H4 (cell line): ENCODE data around the gene ENTPD1. TPM values are rescaled to one million over a fixed set of nuclear protein-coding genes. Genes with fewer than 3 reads are reported as not detected.
"Not testable (repeated sequence)": the region's sequence is repeated elsewhere in the genome, so short reads cannot be mapped to it uniquely, and the experiment has no call there.

Source experiments
- DNase-seq: peaks from one replicate; pipeline ENCODE4 v3.0.0-alpha.2; 2015; ENCODE audit warnings: low spot score
- total RNA-seq: library from RNA; depleted of rRNA; stranded (reverse); fragments of >200 nt; shearing (Covaris generic); gene quantifications from 2 replicates; pipeline ENCODE4 v1.2.3, GENCODE V29; 2014

Gene ENTPD1
- total RNA-seq, 1 experiment from 2014 or later, result 0.12 TPM

GRCh38 chr10:95794195-95794594 is 38.2 kb downstream of the ENTPD1 start:
- no peak for DNase-seq

DNA sequence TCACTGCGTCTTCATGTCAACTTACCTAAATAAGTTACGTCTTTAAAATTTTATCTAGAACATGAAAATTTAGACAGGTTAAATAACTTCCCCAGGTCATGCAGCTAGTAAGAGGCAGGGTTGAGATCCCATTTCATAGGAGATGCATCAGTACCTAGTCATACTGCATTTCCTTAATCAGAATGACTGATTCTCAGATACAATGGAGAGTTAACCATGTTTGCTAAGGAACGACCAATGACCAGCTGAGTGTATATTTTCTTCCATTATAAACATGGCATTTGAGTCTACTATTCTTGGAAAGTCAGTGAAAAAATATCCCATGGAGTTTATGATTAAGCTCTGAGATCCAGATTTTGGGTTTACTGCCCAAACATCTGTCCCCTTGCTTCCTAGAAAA is 39.6 kb downstream of the ENTPD1 start:
- no peak for DNase-seq

DNA sequence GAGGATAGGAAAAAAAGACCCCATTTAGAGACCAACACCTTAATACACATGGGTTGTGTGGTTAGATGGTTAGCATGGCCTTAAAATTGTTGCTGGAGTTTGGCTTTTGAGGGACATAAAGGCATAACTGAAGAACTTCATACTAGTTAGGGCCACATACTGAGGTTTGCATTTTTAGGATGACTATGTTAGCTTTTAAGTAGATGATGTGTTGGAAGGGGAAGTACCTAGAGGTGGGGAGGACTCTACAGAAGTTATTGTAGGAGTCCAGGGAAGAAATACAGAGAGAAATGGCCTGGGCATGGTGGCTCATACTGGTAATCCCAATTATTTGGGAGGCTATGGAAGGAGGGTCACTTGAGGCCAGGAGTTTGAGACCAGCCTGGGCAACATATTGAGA is 40.5 kb downstream of the ENTPD1 start:
- no peak for DNase-seq

- no peak for DNase-seq
Measured at GRCh38 chr10:95798096-95798855, 42.3 kb downstream of the ENTPD1 start.

DNA sequence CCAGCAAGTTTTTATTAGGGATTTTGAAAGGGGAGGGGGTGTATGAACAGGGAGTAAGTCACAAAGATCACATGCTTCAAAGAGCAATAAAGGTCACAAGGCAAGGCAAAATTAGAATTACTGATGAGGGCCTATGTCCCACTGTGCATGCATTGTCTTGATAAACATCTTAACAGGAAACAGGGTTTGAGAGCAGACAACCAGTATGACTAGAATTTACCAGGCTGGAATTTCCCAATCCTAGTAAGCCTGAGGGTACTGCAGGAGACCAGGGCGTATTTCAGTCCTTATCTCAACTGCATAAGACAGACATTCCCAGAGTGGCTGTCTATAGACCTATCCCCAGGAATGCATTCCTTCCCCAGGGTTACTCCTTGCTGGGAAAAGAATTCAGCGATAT is 44.3 kb downstream of the ENTPD1 start:
- DNase-seq, result not testable (repeated sequence)

GRCh38 chr10:95806687-95807380 is 50.9 kb downstream of the ENTPD1 start:
- not testable (repeated sequence) for DNase-seq

GRCh38 chr10:95808705-95809308 is 52.8 kb downstream of the ENTPD1 start:
- not testable (repeated sequence) for DNase-seq

GRCh38 chr10:95809370-95810197 is 53.6 kb downstream of the ENTPD1 start:
- no peak for DNase-seq

- no peak for DNase-seq
Measured at GRCh38 chr10:95810198-95810976, 54.4 kb downstream of the ENTPD1 start.

DNA sequence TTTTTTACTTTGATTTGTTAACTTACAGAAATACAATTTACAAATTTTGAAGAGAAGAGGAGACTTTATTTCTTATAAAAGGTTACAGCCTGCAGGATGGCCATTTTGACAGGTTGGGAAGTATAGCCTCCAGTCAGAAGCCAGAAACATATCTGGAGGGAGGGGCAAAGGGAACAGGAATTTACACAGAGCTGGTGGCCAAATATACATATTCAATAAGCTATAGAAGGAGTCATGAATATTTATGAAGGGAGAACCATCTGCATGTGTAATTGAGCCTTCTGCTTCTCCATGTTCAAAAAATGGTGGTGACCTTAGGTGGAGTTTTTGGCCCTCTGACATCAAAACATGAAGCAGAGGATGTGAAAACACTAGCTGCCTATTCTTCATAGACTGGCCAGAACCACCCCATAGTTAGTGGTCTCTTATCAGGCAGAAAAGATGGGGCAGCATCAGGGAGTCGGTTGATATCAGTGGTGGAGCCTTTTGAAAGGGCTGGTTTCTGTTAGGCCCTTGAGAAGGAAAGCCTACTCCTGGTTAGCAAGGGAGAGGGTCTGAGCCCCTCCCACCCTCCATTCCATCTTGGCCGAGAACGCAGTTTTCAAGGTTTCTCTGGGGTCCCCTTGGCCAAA is 57.2 kb downstream of the ENTPD1 start:
- no peak for DNase-seq

- DNase-seq, result peak; percentile 90
Measured at GRCh38 chr10:95814011-95814727, 58.2 kb downstream of the ENTPD1 start.

DNA sequence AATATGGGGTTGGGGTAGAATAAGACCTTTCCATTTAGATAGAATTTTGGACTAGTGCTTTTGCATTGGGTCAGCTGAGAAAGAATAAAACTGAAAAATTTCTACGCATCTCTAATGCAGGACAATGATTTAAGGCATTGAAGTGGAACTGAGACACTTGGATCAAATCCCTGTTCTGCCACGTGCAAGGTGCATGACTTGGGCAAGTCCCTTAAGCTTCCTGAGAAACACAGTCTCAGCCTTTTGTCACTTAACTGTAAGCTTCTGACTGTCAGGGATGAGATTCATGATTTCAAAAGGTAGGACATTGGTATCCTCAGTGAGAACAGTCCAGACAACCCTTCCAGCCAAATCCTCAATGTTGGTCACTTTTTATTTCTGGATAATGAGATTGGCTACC is 59.2 kb downstream of the ENTPD1 start:
- no peak for DNase-seq

GRCh38 chr10:95815701-95816240 is 59.8 kb downstream of the ENTPD1 start:
- no peak for DNase-seq

DNA sequence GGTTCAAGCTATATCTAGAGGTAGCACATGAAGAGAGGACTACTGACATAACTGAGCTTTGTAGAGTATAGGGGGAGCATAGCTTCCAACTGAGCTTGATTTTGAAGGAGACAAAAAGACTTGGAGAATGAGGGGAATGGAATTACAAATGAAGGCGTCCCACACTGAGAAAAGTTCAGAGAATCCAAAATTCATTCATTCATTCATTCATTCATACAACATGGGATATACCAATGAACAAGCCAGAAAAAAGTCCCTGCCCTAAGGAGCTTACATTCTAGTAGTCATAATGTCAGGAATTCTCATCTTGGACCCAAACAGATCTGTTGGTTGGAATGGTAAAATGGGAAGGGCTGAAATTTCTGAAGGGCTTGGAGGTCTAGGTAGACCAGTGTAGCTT is 62.0 kb downstream of the ENTPD1 start:
- no peak for DNase-seq

DNA sequence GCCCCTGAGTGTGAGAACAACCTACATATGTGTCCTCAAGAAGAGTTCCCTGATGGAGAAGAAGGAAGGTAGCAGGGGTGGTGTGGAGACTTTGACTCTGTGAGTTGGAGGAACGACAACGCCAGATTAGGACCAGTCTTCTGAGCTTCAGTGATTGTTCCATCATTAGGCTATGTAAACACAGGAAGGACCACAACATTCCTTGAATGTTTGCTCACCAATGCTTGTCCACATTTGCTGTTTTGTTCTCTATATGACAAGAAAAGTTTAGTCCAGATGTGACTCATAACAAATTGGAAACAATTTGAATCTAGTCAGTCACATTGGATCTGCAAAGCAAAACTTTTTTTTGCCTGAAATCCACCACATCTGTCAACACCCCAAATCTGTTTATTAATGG is 62.7 kb downstream of the ENTPD1 start:
- DNase-seq, result peak; percentile 85

GRCh38 chr10:95819620-95820329 is 63.8 kb downstream of the ENTPD1 start:
- no peak for DNase-seq

DNA sequence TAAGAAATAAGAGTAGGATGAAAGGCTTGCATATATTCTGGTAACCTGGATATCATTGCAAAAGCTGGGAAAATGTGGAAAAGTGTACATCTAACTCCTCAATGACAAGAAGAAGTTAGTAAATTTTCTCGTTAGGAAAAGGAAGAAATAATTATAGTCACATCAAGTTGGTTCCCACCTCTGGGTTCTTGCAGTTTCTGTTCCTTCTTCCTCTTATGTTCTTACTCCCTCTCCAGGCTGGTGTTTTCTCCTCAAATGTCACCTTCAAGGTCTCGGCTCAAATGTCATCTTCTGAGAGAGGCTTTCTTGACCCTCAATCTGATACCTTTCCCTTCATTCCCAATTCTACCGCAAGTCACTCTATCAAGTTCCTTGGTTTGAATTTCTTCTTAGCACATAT is 64.4 kb downstream of the ENTPD1 start:
- DNase-seq, result no peak

GRCh38 chr10:95821720-95822119 is 65.8 kb downstream of the ENTPD1 start:
- no peak for DNase-seq

DNA sequence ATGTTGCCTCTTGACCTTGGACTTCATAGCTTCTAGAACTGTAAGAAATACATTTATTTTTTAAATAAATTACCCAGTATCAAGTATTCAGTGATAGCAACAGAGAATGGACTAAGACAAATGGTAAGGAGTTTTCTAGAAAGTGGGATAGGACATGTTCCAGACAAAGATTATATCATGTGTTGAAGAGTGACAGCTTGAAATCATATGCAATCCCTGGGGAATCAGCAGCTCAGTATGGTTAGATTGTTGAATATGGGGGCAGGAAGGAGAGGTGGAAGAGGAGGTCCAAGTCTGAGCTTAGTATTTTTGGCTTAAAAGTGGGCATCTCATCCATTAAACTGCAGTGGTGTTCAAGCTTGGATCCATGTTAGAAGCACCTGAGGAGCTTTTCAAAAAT is 74.1 kb downstream of the ENTPD1 start:
- no peak for DNase-seq
